ENCODE measurements around the gene P2RY14. TPM values are rescaled to one million over a fixed set of nuclear protein-coding genes. Genes with fewer than 3 reads are reported as not detected.

P2RY14 gene
- total and polyA plus RNA-seq, 2 experiments from 2014 or later: 0.95 TPM; not detected in 1

GRCh38 chr3:151283907-151284461 is 5.6 kb upstream of the P2RY14 start (continued):
- TF ChIP-seq NANOG (IDR thresholded peaks at IDR 0.05; ENCODE audit: borderline replicate concordance) (no peak), EZH2 (IDR thresholded peaks at IDR 0.05; ENCODE audit: low read depth, unreplicated experiment) (no peak), ZNF331 (CRISPR knock-in tag; IDR thresholded peaks at IDR 0.05; ENCODE audit: low read depth) (no peak), REST (IDR thresholded peaks at IDR 0.05; ENCODE audit: unreplicated experiment) (no peak), STAT1 (IDR thresholded peaks at IDR 0.05; ENCODE audit: unreplicated experiment) (no peak), EZH2phosphoT487 (IDR thresholded peaks at IDR 0.05; ENCODE audit: unreplicated experiment) (no peak), CTCF (conservative IDR thresholded peaks at IDR 0.05; ENCODE audit: low read depth in 2 of 2) (no peak), CREB1 (CRISPR knock-in tag; IDR thresholded peaks at IDR 0.05; ENCODE audit: low read depth) (no peak), ZNF114 (CRISPR knock-in tag; IDR thresholded peaks at IDR 0.05) (no peak), POLR2AphosphoS5 (IDR thresholded peaks at IDR 0.05; ENCODE audit: low read depth) (no peak)

DNA sequence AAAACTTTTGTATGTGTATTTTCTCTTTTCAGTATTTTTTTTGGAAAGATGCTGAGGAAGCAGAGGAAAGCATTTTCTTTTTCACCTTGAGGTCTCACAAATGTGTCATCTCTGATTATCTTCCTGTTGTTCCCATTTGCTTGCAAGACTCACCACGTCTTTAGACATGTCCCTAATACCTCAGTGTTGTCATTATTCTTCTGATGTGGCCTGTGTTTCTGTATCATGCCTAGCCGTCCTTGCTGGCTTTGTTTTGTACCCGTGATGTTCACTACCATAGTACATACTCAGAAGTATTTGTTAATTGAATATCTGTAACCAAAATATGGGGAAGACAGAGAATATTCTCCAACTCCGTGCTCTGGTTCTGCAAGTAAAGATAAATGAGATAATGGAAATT is 5.0 kb upstream of the P2RY14 start:
- Histone ChIP-seq H3K4me3 (no peak overlapping the region), H3K27ac (ENCODE audit: low read depth) (no peak overlapping the region), H4K20me1 (replicated peaks; ENCODE audit: insufficient read depth) (0 out of 2 replicates have a peak, but pooled peaks cover 2% of the 10 kb centered on the region), H3K79me2 (replicated peaks; ENCODE audit: insufficient read depth) (no peaks in the 10 kb centered on the region), H3K27me3 (ENCODE audit: insufficient read depth) (no peaks in the 10 kb centered on the region), H3K36me3 (ENCODE audit: insufficient read depth) (no peaks in the 10 kb centered on the region), H3K9me2 (ENCODE audit: insufficient read depth) (no peaks in the 10 kb centered on the region), H3F3A (replicated peaks; ENCODE audit: low read depth) (no peaks in the 10 kb centered on the region), H3K4me1 (ENCODE audit: insufficient read depth) (no peaks in the 10 kb centered on the region), H3K4me2 (no peak overlapping the region), H2AFZ (no peak overlapping the region)
- DNase-seq (ENCODE audit: low spot score) (no peak), ATAC-seq (no peak)
- Mint-ChIP-seq H3K27ac (no peak overlapping the region), H3K36me3 (ENCODE audit: low read depth) (no peaks in the 10 kb centered on the region), H3K27me3 (ENCODE audit: insufficient read depth, low read depth, poor library complexity) (peaks cover 3% of the 10 kb centered on the region), H3K4me1 (no peaks in the 10 kb centered on the region; the same call in 2 of the 3 replicates), H3K4me3 (no peak overlapping the region), H3K9me3 (no peaks in the 10 kb centered on the region)
- no peak for TF ChIP-seq CTCF (conservative IDR thresholded peaks at IDR 0.05; ENCODE audit: low read depth in 2 of 2)
- no peak for TF ChIP-seq ZNF331 (CRISPR knock-in tag; IDR thresholded peaks at IDR 0.05; ENCODE audit: low read depth)
- TF ChIP-seq CREB1 (CRISPR knock-in tag; IDR thresholded peaks at IDR 0.05; ENCODE audit: low read depth): no peak
- TF ChIP-seq ZNF114 (CRISPR knock-in tag; IDR thresholded peaks at IDR 0.05): no peak
- no peak for TF ChIP-seq EZH2phosphoT487 (IDR thresholded peaks at IDR 0.05; ENCODE audit: unreplicated experiment)
- TF ChIP-seq REST (IDR thresholded peaks at IDR 0.05; ENCODE audit: unreplicated experiment): no peak
- TF ChIP-seq, protein P1, sequence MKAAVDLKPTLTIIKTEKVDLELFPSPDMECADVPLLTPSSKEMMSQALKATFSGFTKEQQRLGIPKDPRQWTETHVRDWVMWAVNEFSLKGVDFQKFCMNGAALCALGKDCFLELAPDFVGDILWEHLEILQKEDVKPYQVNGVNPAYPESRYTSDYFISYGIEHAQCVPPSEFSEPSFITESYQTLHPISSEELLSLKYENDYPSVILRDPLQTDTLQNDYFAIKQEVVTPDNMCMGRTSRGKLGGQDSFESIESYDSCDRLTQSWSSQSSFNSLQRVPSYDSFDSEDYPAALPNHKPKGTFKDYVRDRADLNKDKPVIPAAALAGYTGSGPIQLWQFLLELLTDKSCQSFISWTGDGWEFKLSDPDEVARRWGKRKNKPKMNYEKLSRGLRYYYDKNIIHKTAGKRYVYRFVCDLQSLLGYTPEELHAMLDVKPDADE (IDR thresholded peaks at IDR 0.05): no peak
